GM19438 (cell line): ENCODE results near the gene RELL1.
A peak's percentile ranks its signal among the peaks of the same experiment; 100 is the strongest.

Experiments
- ATAC-seq: cut with Tn5 transposase; IDR thresholded peaks from one replicate; pipeline ENCODE4 v1.9.1; 2021; ENCODE audit warnings: low read depth; ENCODE audit not compliant: unreplicated experiment

The RELL1 gene, protein sequence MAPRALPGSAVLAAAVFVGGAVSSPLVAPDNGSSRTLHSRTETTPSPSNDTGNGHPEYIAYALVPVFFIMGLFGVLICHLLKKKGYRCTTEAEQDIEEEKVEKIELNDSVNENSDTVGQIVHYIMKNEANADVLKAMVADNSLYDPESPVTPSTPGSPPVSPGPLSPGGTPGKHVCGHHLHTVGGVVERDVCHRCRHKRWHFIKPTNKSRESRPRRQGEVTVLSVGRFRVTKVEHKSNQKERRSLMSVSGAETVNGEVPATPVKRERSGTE

DNA sequence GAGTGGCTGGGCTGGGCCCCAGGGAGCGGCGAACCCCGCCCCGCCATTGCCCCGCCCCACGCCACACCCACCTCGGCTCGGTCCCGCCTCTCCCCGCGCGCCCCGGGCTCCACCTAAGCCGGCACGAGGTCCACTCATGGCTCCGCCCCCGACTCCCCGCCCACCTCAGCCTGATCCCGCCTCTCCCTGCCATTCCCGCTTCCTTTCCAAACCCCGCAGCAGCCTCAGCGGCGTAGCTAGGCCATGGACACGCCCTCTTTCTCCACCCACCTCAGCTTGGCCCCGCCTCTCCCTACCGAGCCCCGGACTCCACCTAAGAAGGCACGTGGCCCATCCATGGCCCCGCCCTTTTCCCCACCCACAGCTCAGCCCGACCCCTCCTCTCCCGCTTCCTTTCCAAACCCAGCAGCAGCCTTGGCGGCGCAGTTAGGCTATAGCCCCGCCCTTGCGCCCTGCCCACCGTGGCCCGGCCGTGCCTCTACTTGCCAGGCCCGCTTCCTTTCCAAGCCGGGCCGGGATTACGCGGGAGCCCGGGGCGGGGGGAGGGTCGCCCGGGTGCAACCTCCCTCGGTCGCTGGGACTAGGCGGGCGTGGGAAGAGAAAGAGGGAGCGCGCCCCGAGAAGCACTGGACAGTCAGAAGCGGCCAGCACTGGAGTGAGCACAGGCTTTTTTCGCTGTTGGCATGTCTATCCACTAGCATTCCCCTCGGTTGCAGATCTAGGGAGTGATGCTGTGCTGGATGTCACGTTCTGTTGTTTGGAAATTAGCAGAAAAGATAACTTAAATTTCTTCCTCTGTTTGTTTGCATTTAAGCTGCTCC, at the start of gene RELL1:
TSS of gene RELL1 (minus strand) at position 4 of the 821 bp plus-strand sequence. CDS start 89 bp downstream, outside the sequence.
- ATAC-seq, result peak; percentile 74

GRCh38 chr4:37735578-37735977, 49.4 kb upstream of the RELL1 start:
- ATAC-seq, result no peak

DNA sequence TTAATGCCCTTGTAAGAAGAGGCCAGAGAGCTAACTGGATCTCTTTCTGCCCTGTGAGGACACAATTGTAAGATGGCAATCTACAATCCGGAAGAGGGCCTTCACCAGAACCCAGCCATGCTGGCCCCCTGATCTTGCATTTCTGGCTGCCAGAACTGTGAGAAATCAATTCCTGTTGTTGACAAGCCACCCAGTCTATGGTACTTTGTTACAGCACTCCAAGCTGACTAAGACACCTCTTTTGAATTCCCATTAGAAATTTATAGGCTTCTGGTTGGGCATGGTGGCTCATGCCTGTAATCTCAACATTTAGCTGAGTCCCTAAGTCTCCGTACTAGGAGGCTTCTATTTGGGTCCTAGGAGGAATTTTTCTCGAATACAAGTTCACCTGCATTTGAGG, 48.8 kb upstream of the RELL1 start:
- no peak for ATAC-seq

- no peak for ATAC-seq
Measured at GRCh38 chr4:37733240-37733867, 47.2 kb upstream of the RELL1 start.

DNA sequence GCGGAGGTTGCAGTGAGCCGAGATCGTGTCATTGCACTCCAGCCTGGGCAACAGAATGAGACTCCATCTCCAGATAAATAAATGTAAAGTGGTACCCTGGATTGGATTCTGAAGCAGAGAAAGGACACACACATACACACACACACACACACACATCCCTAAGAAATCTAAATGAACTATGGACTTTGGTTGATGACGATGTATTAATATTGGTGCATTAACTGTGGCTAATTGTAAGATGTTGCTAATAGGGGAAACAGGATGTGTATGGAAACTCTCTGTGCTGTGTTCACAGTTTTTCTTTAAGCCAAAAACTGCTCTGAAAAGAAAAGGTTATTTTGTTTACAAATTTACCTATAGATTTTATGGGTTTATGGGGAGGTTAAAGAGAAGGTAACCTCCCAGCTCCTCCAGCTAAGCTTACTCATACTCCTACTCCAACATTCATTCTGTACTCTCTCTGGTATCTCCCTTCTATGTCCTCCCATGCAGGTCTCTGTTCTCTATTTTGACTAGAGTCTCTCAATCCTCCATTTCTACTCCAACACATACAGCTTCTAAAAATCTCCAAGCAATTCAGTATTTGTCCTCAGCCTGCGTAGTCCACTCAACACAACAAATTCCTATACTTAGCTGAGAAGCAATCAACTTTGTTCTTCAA, 46.5 kb upstream of the RELL1 start:
- no peak for ATAC-seq

DNA sequence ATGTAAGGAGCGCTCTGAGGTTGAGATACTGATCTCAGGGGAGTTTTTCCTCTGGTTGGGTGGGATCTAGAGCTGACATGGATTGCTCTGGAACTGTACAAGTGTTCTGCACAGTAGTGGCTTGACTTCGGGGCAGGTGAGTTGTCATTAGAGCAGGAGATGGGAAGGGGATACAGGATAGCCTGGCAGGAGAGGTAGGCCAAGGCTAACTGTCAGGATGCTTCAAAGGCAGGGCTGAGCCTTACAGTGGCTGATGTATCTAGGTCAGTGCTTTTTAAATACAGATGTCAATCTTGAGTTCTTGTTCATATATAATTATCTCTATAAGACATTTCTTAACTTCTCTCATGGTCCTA, 43.5 kb upstream of the RELL1 start:
- no peak for ATAC-seq

- no peak for ATAC-seq
Measured at GRCh38 chr4:37728064-37728463, 41.9 kb upstream of the RELL1 start.

- ATAC-seq, result no peak
Measured at GRCh38 chr4:37727635-37728034, 41.5 kb upstream of the RELL1 start.

DNA sequence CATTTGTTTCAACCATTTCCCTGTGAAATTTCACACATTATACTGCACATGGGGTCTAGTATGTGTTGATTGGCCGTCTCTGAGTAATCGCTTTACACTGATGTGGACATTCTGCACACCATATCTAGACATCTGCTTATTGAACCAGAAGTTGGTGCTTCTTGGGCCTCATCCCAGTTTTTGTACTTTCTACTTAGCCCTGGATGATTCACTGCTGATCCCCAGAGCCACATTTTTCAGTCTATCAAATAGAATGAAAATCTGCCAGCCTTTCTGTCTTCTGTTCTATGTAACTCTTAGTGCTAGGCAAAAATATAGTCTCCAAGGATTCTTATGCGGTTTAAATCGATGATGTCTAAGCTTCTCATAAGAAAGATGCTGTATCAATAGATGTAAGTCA, 40.5 kb upstream of the RELL1 start:
- no peak for ATAC-seq

GRCh38 chr4:37725718-37726117, 39.5 kb upstream of the RELL1 start:
- ATAC-seq, result no peak

DNA sequence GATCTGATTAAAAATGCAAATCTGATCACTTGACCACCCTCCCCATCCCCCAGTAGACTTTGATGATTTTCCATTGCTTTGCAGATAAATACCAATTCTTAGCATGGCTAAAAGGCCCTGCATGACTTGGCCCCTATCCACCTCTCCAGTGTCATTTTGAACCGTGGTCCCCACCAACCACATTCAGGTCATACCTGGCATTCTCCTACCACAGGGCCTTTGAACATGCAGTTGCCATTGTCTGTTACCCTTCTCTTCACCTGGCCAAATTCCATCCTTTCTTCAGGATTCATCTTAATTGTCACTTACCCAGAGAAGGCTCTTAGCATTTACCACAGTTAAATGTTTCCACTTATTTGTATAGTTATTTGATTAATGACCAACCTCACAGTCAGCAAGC, 36.9 kb upstream of the RELL1 start:
- ATAC-seq, result no peak

- ATAC-seq, result no peak
Measured at GRCh38 chr4:37721995-37722638, 35.9 kb upstream of the RELL1 start.

- ATAC-seq, result no peak
Measured at GRCh38 chr4:37719021-37719420, 32.8 kb upstream of the RELL1 start.

GRCh38 chr4:37717576-37717975, 31.4 kb upstream of the RELL1 start:
- ATAC-seq, result no peak

DNA sequence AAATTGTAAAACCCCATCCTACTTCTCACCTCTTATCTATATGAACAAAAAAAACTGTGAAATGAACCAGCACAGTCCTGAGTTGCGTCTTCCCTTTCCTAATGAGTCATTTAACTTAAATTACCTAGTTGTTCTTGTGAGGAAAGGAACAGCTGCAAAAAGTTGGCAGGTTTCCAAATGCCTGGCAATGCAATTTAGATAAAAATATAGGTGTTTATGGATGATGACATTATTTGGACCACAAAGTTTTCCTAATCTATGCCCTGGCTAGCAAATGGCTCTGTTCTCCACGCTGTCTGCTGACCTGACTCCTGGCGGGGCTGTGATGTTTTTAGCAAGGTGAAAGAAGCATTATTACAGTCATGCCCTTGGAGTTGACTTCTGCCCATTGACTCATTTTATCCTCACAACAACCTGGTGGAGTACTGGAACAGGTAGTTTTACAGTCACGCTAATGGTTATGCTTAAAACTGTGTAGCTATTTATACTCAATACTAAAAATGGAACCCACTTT, 29.8 kb upstream of the RELL1 start:
- ATAC-seq, result peak; percentile 61

- no peak for ATAC-seq
Measured at GRCh38 chr4:37710491-37710890, 24.3 kb upstream of the RELL1 start.

DNA sequence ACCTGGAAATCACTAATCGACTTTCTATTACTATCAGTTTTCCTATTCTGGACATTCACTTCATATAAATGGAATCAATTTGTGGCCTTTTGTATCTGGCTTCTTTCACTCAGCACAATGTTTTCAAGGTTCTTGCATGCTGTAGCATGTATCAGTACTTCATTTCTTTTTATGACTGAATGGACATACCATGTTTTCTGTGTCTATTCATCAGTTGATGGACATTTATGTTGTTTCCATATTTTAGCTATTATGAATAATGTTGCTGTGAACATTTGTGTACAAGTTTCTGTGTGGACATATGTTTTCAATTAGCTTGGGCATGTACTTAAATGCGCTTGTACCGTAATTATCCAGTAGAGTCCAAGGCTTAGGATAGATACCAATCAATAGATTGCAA, 19.9 kb upstream of the RELL1 start:
- no peak for ATAC-seq

- ATAC-seq, result no peak
Measured at GRCh38 chr4:37705571-37705970, 19.4 kb upstream of the RELL1 start.

DNA sequence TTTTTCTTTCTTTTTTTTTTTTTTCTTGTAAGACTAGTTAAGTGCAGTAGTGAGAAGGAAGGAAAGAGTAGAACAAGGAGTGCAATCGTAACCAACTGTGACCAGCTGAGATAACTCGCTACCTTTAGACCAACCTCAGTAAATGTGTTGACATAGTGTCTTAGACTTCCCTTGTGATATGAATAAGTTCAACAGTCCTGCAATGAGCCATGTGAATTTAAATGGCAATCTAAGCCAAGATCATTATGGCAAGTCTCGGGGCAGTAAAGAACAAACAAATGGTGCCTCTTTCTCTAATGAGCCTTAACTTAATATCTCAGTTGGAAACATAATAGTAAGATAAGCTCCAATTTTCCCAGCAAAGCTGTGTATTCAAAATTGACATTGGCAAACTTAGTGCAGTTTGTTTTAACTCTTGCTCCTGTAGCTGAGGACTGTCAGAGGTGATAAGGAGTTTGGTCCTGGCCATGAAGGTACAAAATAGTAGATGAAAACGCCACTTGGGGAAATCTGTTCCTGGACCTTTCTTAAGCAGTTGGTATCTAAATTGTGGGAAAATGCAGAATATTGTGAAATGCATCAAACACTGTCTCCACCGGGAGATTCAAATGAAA, 13.8 kb upstream of the RELL1 start:
- no peak for ATAC-seq

GRCh38 chr4:37697566-37697965, 11.4 kb upstream of the RELL1 start:
- ATAC-seq, result no peak
